H1 (cell line): ENCODE measurements around the gene ACBD4.

ENCODE experiments used
- ATF3 ChIP-seq: IDR thresholded peaks from 2 replicates; pipeline ENCODE4 v1.6.1; 2011; ENCODE audit warnings: low read depth, mild to moderate bottlenecking, low read length; ENCODE audit not compliant: insufficient read depth
- CBX8 ChIP-seq: fragments of 300-800, 300-1000 bp; sonication (generic); IDR thresholded peaks from 2 replicates; pipeline ENCODE4 v1.7.1; 2016; ENCODE audit warnings: low read depth, low read length, borderline replicate concordance
- CEBPB ChIP-seq: IDR thresholded peaks from 2 replicates; pipeline ENCODE4 v1.6.1; 2012; ENCODE audit warnings: low read depth, low read length
- GABPA ChIP-seq: IDR thresholded peaks from 2 replicates; pipeline ENCODE4 v1.6.1; 2011; ENCODE audit warnings: mild to moderate bottlenecking, low read length, moderate library complexity, borderline replicate concordance; ENCODE audit not compliant: insufficient read depth
- SRF ChIP-seq: IDR thresholded peaks from 2 replicates; pipeline ENCODE4 v1.6.1; 2011; ENCODE audit warnings: mild to moderate bottlenecking, low read depth, low read length, moderate library complexity
- ZNF274 ChIP-seq: IDR thresholded peaks from 2 replicates; pipeline ENCODE4 v1.7.0; 2012; ENCODE audit warnings: low read length, borderline replicate concordance; ENCODE audit errors: extremely low read depth

- TF ChIP-seq ZNF274 (no peak), SRF (no peak), ATF3 (no peak), GABPA (no peak), CBX8 (no peak), CEBPB (no peak)
Observed at GRCh38 chr17:45127548-45128300, 7.8 kb upstream of the ACBD4 start.
